Activated naive CD8-positive, alpha-beta T cell (primary cell): Measurements from ENCODE around the gene CIAO1.

Experiments
- H3K27ac Mint-ChIP-seq: one replicate; pipeline ENCODE4 v1.8.0; 2021; ENCODE audit warnings: mixed read lengths
- H3K27me3 Mint-ChIP-seq: one replicate; pipeline ENCODE4 v1.8.0; 2021; ENCODE audit warnings: mixed read lengths
- H3K36me3 Mint-ChIP-seq: one replicate; pipeline ENCODE4 v1.8.0; 2021; ENCODE audit warnings: mixed read lengths
- H3K4me1 Mint-ChIP-seq: one replicate; pipeline ENCODE4 v1.8.0; 2021; ENCODE audit warnings: low read depth, mixed read lengths
- H3K4me3 Mint-ChIP-seq: one replicate; pipeline ENCODE4 v1.8.0; 2021; ENCODE audit warnings: mild to moderate bottlenecking, mixed read lengths
- H3K9me3 Mint-ChIP-seq: one replicate; pipeline ENCODE4 v1.8.0; 2021; ENCODE audit warnings: low read depth, mixed read lengths

CIAO1 gene

DNA sequence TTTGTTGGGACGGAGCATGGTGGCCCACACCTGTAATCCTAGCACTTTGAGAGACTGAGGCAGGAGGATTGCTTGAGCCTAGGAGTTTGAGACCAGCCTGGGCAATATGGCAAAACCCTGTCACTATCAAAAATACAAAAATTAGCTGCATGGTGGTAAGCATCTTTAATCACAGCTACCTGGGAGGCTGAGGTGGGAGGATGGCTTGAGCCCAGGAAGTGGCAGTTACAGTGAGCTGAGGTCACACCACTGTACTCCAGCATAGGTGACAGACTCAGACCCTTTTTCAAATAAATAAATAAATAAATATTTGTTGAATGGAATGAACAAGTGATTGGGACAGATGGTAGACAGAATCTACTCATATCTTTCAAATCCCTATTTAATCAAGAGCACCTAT, 53.4 kb downstream of the CIAO1 start:
- H3K27ac Mint-ChIP-seq = no peak overlapping the region
- H3K27me3 Mint-ChIP-seq = no peaks in the 10 kb centered on the region
- no peaks in the 10 kb centered on the region for H3K9me3 Mint-ChIP-seq
- peaks cover 5% of the 10 kb centered on the region for H3K36me3 Mint-ChIP-seq
- peaks cover 58% of the 10 kb centered on the region for H3K4me1 Mint-ChIP-seq
- H3K4me3 Mint-ChIP-seq = peak overlapping the region; percentile 27

DNA sequence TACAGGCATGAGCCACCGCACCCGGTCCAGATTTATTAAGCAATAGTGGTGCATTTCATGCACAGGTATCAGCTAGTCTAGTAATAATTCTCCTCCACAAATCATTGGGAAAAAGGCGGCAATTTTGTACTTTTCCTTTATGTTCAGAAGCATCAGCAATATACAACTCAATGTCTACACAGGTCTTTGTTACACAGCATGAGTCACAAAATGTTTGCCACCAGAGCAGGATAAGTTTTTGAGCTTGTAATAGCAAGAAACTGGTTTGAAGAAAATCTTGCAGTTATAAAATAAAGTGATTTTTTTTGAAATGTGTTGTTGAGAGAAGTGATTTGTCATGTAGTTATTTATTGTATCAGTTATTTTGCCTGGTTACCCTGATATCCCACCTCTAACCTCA, 54.3 kb downstream of the CIAO1 start:
- no peaks in the 10 kb centered on the region for H3K9me3 Mint-ChIP-seq
- no peaks in the 10 kb centered on the region for H3K27me3 Mint-ChIP-seq
- peak overlapping the region; percentile 95 for H3K4me3 Mint-ChIP-seq
- H3K27ac Mint-ChIP-seq = peak overlapping the region; percentile 89
- H3K36me3 Mint-ChIP-seq = peaks cover 2% of the 10 kb centered on the region
- peaks cover 59% of the 10 kb centered on the region for H3K4me1 Mint-ChIP-seq

DNA sequence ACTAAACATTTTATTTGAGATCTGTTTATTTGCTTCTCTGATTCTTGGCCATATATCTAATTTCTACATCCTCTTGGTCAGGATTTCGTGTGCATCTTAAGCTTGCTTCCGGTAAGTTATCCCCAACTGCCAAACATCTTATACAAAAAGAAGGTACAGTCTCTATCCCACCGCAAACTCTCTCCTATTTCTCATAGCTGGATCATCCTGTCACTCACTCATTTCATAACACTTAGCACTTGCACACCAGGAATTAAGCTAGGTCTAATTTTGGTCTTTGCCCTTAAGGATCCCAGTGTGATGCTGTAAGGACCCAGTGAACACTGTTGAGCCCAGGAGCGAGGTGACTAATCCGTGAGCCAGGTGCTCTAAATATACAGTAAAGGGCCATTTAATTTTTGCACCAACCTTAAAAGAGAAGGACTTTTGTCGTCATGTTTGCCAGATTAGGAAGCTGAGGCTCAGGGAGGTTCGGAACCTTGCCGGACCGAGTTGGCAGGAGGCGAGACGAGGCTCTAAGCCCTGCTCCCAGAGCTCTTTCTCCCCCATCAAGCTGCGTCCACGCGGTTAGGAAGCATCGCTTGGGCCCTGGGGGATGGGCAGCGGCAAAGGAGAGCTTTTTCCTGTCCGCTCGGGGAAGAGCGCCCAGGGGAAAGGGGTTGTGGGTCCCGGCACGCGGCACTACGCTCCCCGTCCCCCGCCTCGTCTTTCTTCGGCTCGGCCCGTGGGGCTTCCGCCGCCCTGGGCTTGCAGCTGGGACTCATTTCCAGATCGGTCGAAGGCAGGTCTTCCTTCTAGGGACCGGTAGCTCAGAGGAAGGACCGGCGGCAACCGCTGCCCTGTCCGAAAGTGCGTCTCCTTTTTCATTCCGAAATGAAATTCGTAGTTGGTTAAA, 55.0 kb downstream of the CIAO1 start:
- peak overlapping the region; percentile 95 for H3K4me3 Mint-ChIP-seq
- no peaks in the 10 kb centered on the region for H3K27me3 Mint-ChIP-seq
- H3K27ac Mint-ChIP-seq = peak overlapping the region; percentile 89
- peaks cover 59% of the 10 kb centered on the region for H3K4me1 Mint-ChIP-seq
- H3K36me3 Mint-ChIP-seq = no peaks in the 10 kb centered on the region
- H3K9me3 Mint-ChIP-seq = no peaks in the 10 kb centered on the region
